ENCODE measurements around the gene DKKL1.

- TF ChIP-seq CTCF (IDR thresholded peaks at IDR 0.05) (no peak), REST (IDR thresholded peaks at IDR 0.05; ENCODE audit: insufficient read depth in 1 of 2, low read depth in 2 of 2, low read length in 1 of 2) (no peak), POLR2AphosphoS5 (IDR thresholded peaks at IDR 0.05; ENCODE audit: low read depth, low read length) (no peak), TCF7L2 (IDR thresholded peaks at IDR 0.05; ENCODE audit: low read depth, low read length) (no peak)
Observed at GRCh38 chr19:49396738-49397505, 33.2 kb downstream of the DKKL1 start.

Measured in Panc1 (cell line).